Measurements from ENCODE around the gene FOCAD. TPM values are rescaled to one million over a fixed set of nuclear protein-coding genes. Genes with fewer than 3 reads are reported as not detected.

Gene FOCAD
- total and polyA plus RNA-seq, 2 donors (not counting 1 experiment from before 2014, with no cell fraction given) = 4.0 to 10.1 TPM

- Histone ChIP-seq H3K36me3 (replicated peaks in 1 of 2; ENCODE audit: control extremely low read depth in 1 of 2, control insufficient read depth in 1 of 2, extremely low read depth in 1 of 2, insufficient read depth in 2 of 2, low read length in 1 of 2) (no peaks in the 10 kb centered on the region), H3K9ac (ENCODE audit: low read length) (no peak overlapping the region), H3K79me2 (ENCODE audit: control insufficient read depth, insufficient read depth, low read length) (no peaks in the 10 kb centered on the region), H3K4me1 (ENCODE audit: control insufficient read depth in 2 of 2, insufficient read depth in 2 of 2, low read length in 2 of 2) (peaks cover 24 to 43% of the 10 kb centered on the region in 2 donors), H3K4me3 (ENCODE audit: control extremely low read depth in 1 of 5, extremely low read depth in 1 of 5, insufficient read depth in 1 of 5, low read depth in 2 of 5, low read length in 4 of 5) (no peak overlapping the region), H3K9me3 (ENCODE audit: control extremely low read depth in 1 of 3, control insufficient read depth in 2 of 3, insufficient read depth in 1 of 3, low read length in 2 of 3) (no peaks in the 10 kb centered on the region), H3K27ac (ENCODE audit: low read length in 2 of 2) (no peak overlapping the region), H3K27me3 (replicated peaks in 1 of 4; ENCODE audit: control extremely low read depth in 1 of 4, control insufficient read depth in 3 of 4, insufficient read depth in 4 of 4, low read length in 3 of 4) (no peaks in the 10 kb centered on the region), H2AFZ (ENCODE audit: insufficient read depth, low read depth, low read length, poor library complexity, severe bottlenecking) (no peak overlapping the region), H3K4me2 (replicated peaks; ENCODE audit: low read depth, low read length, poor library complexity, severe bottlenecking) (no peak overlapping the region), H4K20me1 (ENCODE audit: control insufficient read depth, insufficient read depth, low read length, poor library complexity, severe bottlenecking) (no peaks in the 10 kb centered on the region)
- H3K9me3 Mint-ChIP-seq (ENCODE audit: insufficient read depth) = no peaks in the 10 kb centered on the region
- H3K4me3 Mint-ChIP-seq = no peak overlapping the region
- ATAC-seq (ENCODE audit: low read depth) = no peak
- peaks cover 31% of the 10 kb centered on the region for H3K4me1 Mint-ChIP-seq
- TF ChIP-seq CTCF (IDR thresholded peaks at IDR 0.05) (no peak), EZH2 (IDR thresholded peaks at IDR 0.05; ENCODE audit: borderline replicate concordance, insufficient read depth, low read depth, low read length, poor library complexity, severe bottlenecking) (no peak)
- H3K27me3 Mint-ChIP-seq = no peaks in the 10 kb centered on the region
- CTCF ChIA-PET = no interaction called here
- POLR2A ChIA-PET = no interaction called here
- no peak for DNase-seq
- WGBS (ENCODE audit: insufficient coverage) = no CpG with 5 or more reads among the region's 3 CpGs
- intact Hi-C loops (cut with micrococcal nuclease) = no loop called here
- no peak overlapping the region for H3K27ac Mint-ChIP-seq
These were observed 310.4 kb downstream of the FOCAD start for GRCh38 chr9:20994486-20994885.

GRCh38 chr9:20995616-20996015, 311.6 kb downstream of the FOCAD start:
- intact Hi-C loops (cut with micrococcal nuclease) = no loop called here
- Mint-ChIP-seq H3K4me3 (no peak overlapping the region), H3K4me1 (peaks cover 31% of the 10 kb centered on the region), H3K9me3 (ENCODE audit: insufficient read depth) (no peaks in the 10 kb centered on the region), H3K27me3 (no peaks in the 10 kb centered on the region), H3K27ac (no peak overlapping the region)
- no peak overlapping the region for H3K27ac ChIP-seq (ENCODE audit: low read length in 2 of 2)
- no peaks in the 10 kb centered on the region for H4K20me1 ChIP-seq (ENCODE audit: control insufficient read depth, insufficient read depth, low read length, poor library complexity, severe bottlenecking)
- H3K4me3 ChIP-seq (ENCODE audit: control extremely low read depth in 1 of 5, extremely low read depth in 1 of 5, insufficient read depth in 1 of 5, low read depth in 2 of 5, low read length in 4 of 5) = no peak overlapping the region
- DNase-seq (no peak), ATAC-seq (ENCODE audit: low read depth) (no peak)
- WGBS (ENCODE audit: insufficient coverage) = 50% methylated on average over 2 of the region's 2 CpGs
- no peak overlapping the region for H3K9ac ChIP-seq (ENCODE audit: low read length)
- no peak for TF ChIP-seq CTCF (IDR thresholded peaks at IDR 0.05)
- no peak for TF ChIP-seq EZH2 (IDR thresholded peaks at IDR 0.05; ENCODE audit: borderline replicate concordance, insufficient read depth, low read depth, low read length, poor library complexity, severe bottlenecking)
- H3K79me2 ChIP-seq (ENCODE audit: control insufficient read depth, insufficient read depth, low read length) = no peaks in the 10 kb centered on the region
- peaks cover 1 to 3% of the 10 kb centered on the region in 2 experiments for H3K36me3 ChIP-seq (replicated peaks in 1 of 2; ENCODE audit: control extremely low read depth in 1 of 2, control insufficient read depth in 1 of 2, extremely low read depth in 1 of 2, insufficient read depth in 2 of 2, low read length in 1 of 2)
- CTCF ChIA-PET = no interaction called here
- H3K9me3 ChIP-seq (ENCODE audit: control extremely low read depth in 1 of 3, control insufficient read depth in 2 of 3, insufficient read depth in 1 of 3, low read length in 2 of 3) = no peaks in the 10 kb centered on the region
- no peaks in the 10 kb centered on the region for H3K27me3 ChIP-seq (replicated peaks in 1 of 4; ENCODE audit: control extremely low read depth in 1 of 4, control insufficient read depth in 3 of 4, insufficient read depth in 4 of 4, low read length in 3 of 4)
- peaks cover 24 to 43% of the 10 kb centered on the region in 2 donors for H3K4me1 ChIP-seq (ENCODE audit: control insufficient read depth in 2 of 2, insufficient read depth in 2 of 2, low read length in 2 of 2)
- POLR2A ChIA-PET = no interaction called here
- peak overlapping the region; percentile 49 for H3K4me2 ChIP-seq (replicated peaks; ENCODE audit: low read depth, low read length, poor library complexity, severe bottlenecking)
- no peak overlapping the region for H2AFZ ChIP-seq (ENCODE audit: insufficient read depth, low read depth, low read length, poor library complexity, severe bottlenecking)
